Kidney epithelial cell (primary cell): ENCODE measurements around the gene GALNT1. TPM values are rescaled to one million over a fixed set of nuclear protein-coding genes. Genes with fewer than 3 reads are reported as not detected.

Source experiments
- DNase-seq: peaks from one replicate; pipeline ENCODE4 v3.0.0-alpha.2; 2010; ENCODE audit warnings: low read depth
- H3K27me3 ChIP-seq: 2 replicates; pipeline ENCODE4 v1.6.0; 2011; ENCODE audit warnings: low read length; ENCODE audit not compliant: control insufficient read depth, insufficient read depth
- H3K36me3 ChIP-seq: 2 replicates; pipeline ENCODE4 v1.5.1; 2011; ENCODE audit warnings: low read length; ENCODE audit not compliant: control insufficient read depth, insufficient read depth
- H3K4me3 ChIP-seq: 2 replicates; pipeline ENCODE4 v1.5.1; 2011; ENCODE audit warnings: low read depth, mild to moderate bottlenecking, control low read depth, low read length
- CTCF ChIP-seq: IDR thresholded peaks from 2 replicates; pipeline ENCODE4 v1.5.1; 2011; ENCODE audit warnings: mild to moderate bottlenecking, moderate library complexity, low read length, control low read depth, inconsistent platforms; ENCODE audit not compliant: insufficient read depth, poor library complexity, severe bottlenecking
- total RNA-seq: library from RNA; depleted of rRNA; stranded (reverse); fragments of >200 nt; gene quantifications from 2 replicates; pipeline ENCODE4 v1.2.3, GENCODE V29; 2015

Gene GALNT1
- total RNA-seq, 1 donor from 2014 or later = 53.2 TPM

- no peak for DNase-seq
- Histone ChIP-seq H3K27me3 (no peaks in the 10 kb centered on the region), H3K36me3 (no peaks in the 10 kb centered on the region), H3K4me3 (no peak overlapping the region)
- no peak for TF ChIP-seq CTCF
Measured at GRCh38 chr18:35733408-35733807, 151.9 kb downstream of the GALNT1 start.

- Histone ChIP-seq H3K27me3 (no peaks in the 10 kb centered on the region), H3K36me3 (no peaks in the 10 kb centered on the region), H3K4me3 (no peak overlapping the region)
- TF ChIP-seq CTCF = no peak
- DNase-seq = no peak
Measured at GRCh38 chr18:35736696-35737095, 155.2 kb downstream of the GALNT1 start.

- DNase-seq = no peak
- Histone ChIP-seq H3K4me3 (no peak overlapping the region), H3K27me3 (no peaks in the 10 kb centered on the region), H3K36me3 (no peaks in the 10 kb centered on the region)
- no peak for TF ChIP-seq CTCF
Measured at GRCh38 chr18:35739778-35740177, 158.2 kb downstream of the GALNT1 start.

- H3K27me3 ChIP-seq = no peaks in the 10 kb centered on the region
- no peak for TF ChIP-seq CTCF
- H3K36me3 ChIP-seq = no peaks in the 10 kb centered on the region
- DNase-seq = no peak
- H3K4me3 ChIP-seq = no peak overlapping the region
Measured at GRCh38 chr18:35740656-35741055, 159.1 kb downstream of the GALNT1 start.

- Histone ChIP-seq H3K27me3 (peaks cover 5% of the 10 kb centered on the region), H3K36me3 (no peaks in the 10 kb centered on the region), H3K4me3 (no peak overlapping the region)
- no peak for TF ChIP-seq CTCF
- no peak for DNase-seq
Measured at GRCh38 chr18:35743916-35744315, 162.4 kb downstream of the GALNT1 start.

- peaks cover 5% of the 10 kb centered on the region for H3K27me3 ChIP-seq
- TF ChIP-seq CTCF = no peak
- no peak for DNase-seq
- no peak overlapping the region for H3K4me3 ChIP-seq
- no peaks in the 10 kb centered on the region for H3K36me3 ChIP-seq
Measured at GRCh38 chr18:35745814-35746213, 164.3 kb downstream of the GALNT1 start.
